H9 (cell line): Measurements from ENCODE around the gene JAG2. TPM values are rescaled to one million over a fixed set of nuclear protein-coding genes. Genes with fewer than 3 reads are reported as not detected.

Experiments
- DNase-seq: peaks from one replicate; pipeline ENCODE4 v3.0.0-alpha.2; 2017
- H2AFZ ChIP-seq: one replicate; pipeline ENCODE4 v1.6.1; 2013; ENCODE audit warnings: mild to moderate bottlenecking, low read length, control low read depth, moderate library complexity
- H2AK5ac ChIP-seq: 2 replicates; pipeline ENCODE4 v1.6.1; 2013; ENCODE audit warnings: low read length, control low read depth, mixed read lengths; ENCODE audit not compliant: insufficient read length
- H2BK120ac ChIP-seq: one replicate; pipeline ENCODE4 v1.6.1; 2013; ENCODE audit warnings: low read depth, mild to moderate bottlenecking, low read length, control low read depth, inconsistent platforms; ENCODE audit not compliant: poor library complexity, severe bottlenecking
- H2BK12ac ChIP-seq: 2 replicates; pipeline ENCODE4 v1.6.1; 2013; ENCODE audit warnings: low read length, control low read depth, mixed read lengths, low read depth; ENCODE audit not compliant: insufficient read length
- H2BK15ac ChIP-seq: 2 replicates; pipeline ENCODE4 v1.6.1; 2013; ENCODE audit warnings: low read depth, low read length, control low read depth
- H2BK20ac ChIP-seq: one replicate; pipeline ENCODE4 v1.6.1; 2013; ENCODE audit warnings: low read depth, mild to moderate bottlenecking, low read length, control low read depth, inconsistent platforms; ENCODE audit not compliant: poor library complexity, severe bottlenecking
- H2BK5ac ChIP-seq: 2 replicates; pipeline ENCODE4 v1.6.1; 2013; ENCODE audit warnings: low read length, control low read depth, mixed read lengths; ENCODE audit not compliant: insufficient read length
- H3K14ac ChIP-seq: 2 replicates; pipeline ENCODE4 v1.6.1; 2013; ENCODE audit warnings: low read length, control low read depth; ENCODE audit not compliant: insufficient read depth
- H3K18ac ChIP-seq: 2 replicates; pipeline ENCODE4 v1.6.1; 2013; ENCODE audit warnings: low read depth, mild to moderate bottlenecking, mixed read lengths, low read length, control low read depth; ENCODE audit not compliant: insufficient read length
- H3K23ac ChIP-seq: 2 replicates; pipeline ENCODE4 v1.6.1; 2013; ENCODE audit warnings: low read length, control low read depth, mixed read lengths, low read depth; ENCODE audit not compliant: insufficient read length
- H3K23me2 ChIP-seq: 2 replicates; pipeline ENCODE4 v1.6.1; 2013; ENCODE audit warnings: low read depth, mild to moderate bottlenecking, mixed read lengths, low read length, control low read depth; ENCODE audit not compliant: insufficient read length, poor library complexity, severe bottlenecking
- H3K27ac ChIP-seq: 2 replicates; pipeline ENCODE4 v1.5.1; 2013; ENCODE audit warnings: low read length, control low read depth, mixed read lengths, low read depth; ENCODE audit not compliant: insufficient read length
- H3K27me3 ChIP-seq: 2 replicates; pipeline ENCODE4 v1.6.1; 2013; ENCODE audit warnings: low read length, control low read depth, inconsistent platforms; ENCODE audit not compliant: insufficient read depth
- H3K4ac ChIP-seq: 2 replicates; pipeline ENCODE4 v1.6.1; 2013; ENCODE audit warnings: low read depth, mild to moderate bottlenecking, control low read depth, inconsistent platforms, low read length, moderate library complexity
- H3K4me1 ChIP-seq: 2 replicates; pipeline ENCODE4 v1.6.1; 2013; ENCODE audit warnings: low read length, control low read depth, inconsistent platforms; ENCODE audit not compliant: insufficient read depth
- H3K4me2 ChIP-seq: 2 replicates; pipeline ENCODE4 v1.6.1; 2013; ENCODE audit warnings: low read length, control low read depth, mixed read lengths; ENCODE audit not compliant: insufficient read length, insufficient read depth
- H3K56ac ChIP-seq: 2 replicates; pipeline ENCODE4 v1.6.1; 2013; ENCODE audit warnings: low read depth, mild to moderate bottlenecking, mixed read lengths, low read length, control low read depth; ENCODE audit not compliant: insufficient read length
- H3K79me1 ChIP-seq: 2 replicates; pipeline ENCODE4 v1.6.1; 2013; ENCODE audit warnings: low read depth, mild to moderate bottlenecking, moderate library complexity, low read length, control low read depth, inconsistent platforms; ENCODE audit not compliant: insufficient read depth, poor library complexity, severe bottlenecking
- H3K79me2 ChIP-seq: 2 replicates; pipeline ENCODE4 v1.6.1; 2013; ENCODE audit warnings: low read length, control low read depth, inconsistent platforms; ENCODE audit not compliant: insufficient read depth
- H3K9ac ChIP-seq: 2 replicates; pipeline ENCODE4 v1.6.1; 2013; ENCODE audit warnings: low read length, control low read depth, mixed read lengths; ENCODE audit not compliant: insufficient read length; ENCODE audit errors: extremely low read depth
- H3K9me3 ChIP-seq: one replicate; pipeline ENCODE4 v1.6.1; 2013; ENCODE audit warnings: low read depth, low read length, inconsistent platforms; ENCODE audit not compliant: control insufficient read depth
- H3T11ph ChIP-seq: one replicate; pipeline ENCODE4 v1.6.1; 2013; ENCODE audit warnings: mild to moderate bottlenecking, low read length, control low read depth, inconsistent platforms
- H4K20me1 ChIP-seq: one replicate; pipeline ENCODE4 v1.6.1; 2013; ENCODE audit not compliant: control insufficient read depth, insufficient read length, insufficient read depth
- H4K5ac ChIP-seq: 2 replicates; pipeline ENCODE4 v1.6.1; 2013; ENCODE audit warnings: low read depth, mild to moderate bottlenecking, mixed read lengths, low read length, control low read depth; ENCODE audit not compliant: insufficient read length
- H4K8ac ChIP-seq: replicated peaks from 2 replicates; pipeline ENCODE4 v1.6.1; 2013; ENCODE audit warnings: low read length, control low read depth, mixed read lengths, low read depth; ENCODE audit not compliant: insufficient read length
- H4K91ac ChIP-seq: 2 replicates; pipeline ENCODE4 v1.6.1; 2013; ENCODE audit warnings: low read depth, mild to moderate bottlenecking, moderate library complexity, mixed read lengths, low read length, control low read depth; ENCODE audit not compliant: insufficient read length
- H3K27ac Mint-ChIP-seq, 3 experiments: 2 replicates in 2 of 3; 3 replicates in 1 of 3; pipeline ENCODE4 v1.8.0; 2020 to 2021; ENCODE audit warnings: mixed read lengths in 3 of 3, mild to moderate bottlenecking in 1 of 3, moderate library complexity in 1 of 3
- H3K27me3 Mint-ChIP-seq: 2 replicates; pipeline ENCODE4 v1.8.0; 2021; ENCODE audit warnings: low read depth, mild to moderate bottlenecking, moderate library complexity, mixed read lengths
- H3K36me3 Mint-ChIP-seq, 3 experiments: 2 replicates in 2 of 3; 3 replicates in 1 of 3; pipeline ENCODE4 v1.8.0; 2020 to 2021; ENCODE audit warnings: low read depth in 3 of 3, mixed read lengths in 3 of 3; ENCODE audit not compliant: insufficient read depth in 1 of 3
- H3K4me1 Mint-ChIP-seq, 2 experiments: 2 replicates each; pipeline ENCODE4 v1.8.0; 2020; ENCODE audit warnings: mixed read lengths in 2 of 2
- H3K4me3 Mint-ChIP-seq, 2 experiments: 2 replicates in 1 of 2; 3 replicates in 1 of 2; pipeline ENCODE4 v1.8.0; 2020 to 2021; ENCODE audit warnings: mild to moderate bottlenecking in 2 of 2, mixed read lengths in 2 of 2, moderate library complexity in 1 of 2
- H3K9me3 Mint-ChIP-seq, 2 experiments: 2 replicates in 1 of 2; 3 replicates in 1 of 2; pipeline ENCODE4 v1.8.0; 2020; ENCODE audit warnings: mild to moderate bottlenecking in 2 of 2, mixed read lengths in 2 of 2, moderate library complexity in 1 of 2
- WGBS: extraction: QIAGEN DNeasy Blood & Tissue Kit; methylation state at CpG from one replicate; pipeline ENCODE4 v1.1.7; 2013; ENCODE audit warnings: missing lambda C conversion rate, low lambda C conversion rate, mixed read lengths; ENCODE audit not compliant: insufficient read length; ENCODE audit errors: extremely low coverage; 5-methylcytosine and 5-hydroxymethylcytosine counted together
- total RNA-seq: library from RNA; stranded (reverse); gene quantifications from 2 replicates; pipeline ENCODE4 v1.2.1, GENCODE V29; 2021
- TF ChIP-seq, protein P1 (sequence below): fragments of 200-600 bp; sonication (generic); conservative IDR thresholded peaks from 3 replicates; pipeline ENCODE4 v1.8.0; 2021; ENCODE audit warnings: antibody characterized with exemption, mild to moderate bottlenecking

JAG2 gene
- total RNA-seq, 1 experiment from 2014 or later: 11.4 TPM

DNA sequence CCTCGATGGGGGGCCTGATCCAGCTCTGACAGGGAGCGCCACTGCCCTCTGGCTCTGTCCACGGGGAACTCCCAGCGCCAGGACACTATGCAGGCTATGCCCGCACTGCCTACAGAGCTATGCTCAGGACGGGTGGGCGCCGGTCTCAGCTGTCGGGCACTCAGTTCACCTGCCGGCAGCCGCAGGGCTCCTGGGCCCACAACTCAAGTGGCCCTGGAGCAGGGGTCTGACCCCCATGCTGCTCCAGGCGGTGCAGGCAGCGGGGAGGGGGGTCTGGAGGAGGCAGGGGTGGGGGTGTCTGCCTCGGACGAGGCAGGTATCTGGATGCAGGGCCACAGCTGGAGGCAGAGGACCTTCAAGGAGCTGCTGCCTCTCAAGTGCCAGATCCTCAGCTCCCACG lies 41.1 kb upstream of the JAG2 start:
- Mint-ChIP-seq H3K36me3 (no peaks in the 10 kb centered on the region; a peak in 2 of 7 replicates), H3K9me3 (no peaks in the 10 kb centered on the region), H3K27ac (no peak overlapping the region), H3K4me3 (no peak overlapping the region), H3K4me1 (no peaks in the 10 kb centered on the region; a peak in 2 of 4 replicates), H3K27me3 (no peaks in the 10 kb centered on the region; the same call in 1 of the 2 replicates)
- no peak overlapping the region for H2BK12ac ChIP-seq
- H3K18ac ChIP-seq: no peak overlapping the region
- H3K4me1 ChIP-seq: no peaks in the 10 kb centered on the region
- H2BK5ac ChIP-seq: no peak overlapping the region
- no peak overlapping the region for H3K27ac ChIP-seq
- H3K4me2 ChIP-seq: no peak overlapping the region
- no peaks in the 10 kb centered on the region for H3K79me1 ChIP-seq
- H3K23me2 ChIP-seq: no peaks in the 10 kb centered on the region
- no peak overlapping the region for H2AFZ ChIP-seq
- no peak overlapping the region for H3K14ac ChIP-seq
- H3K56ac ChIP-seq: no peak overlapping the region
- no peaks in the 10 kb centered on the region for H4K20me1 ChIP-seq
- TF ChIP-seq, protein P1, sequence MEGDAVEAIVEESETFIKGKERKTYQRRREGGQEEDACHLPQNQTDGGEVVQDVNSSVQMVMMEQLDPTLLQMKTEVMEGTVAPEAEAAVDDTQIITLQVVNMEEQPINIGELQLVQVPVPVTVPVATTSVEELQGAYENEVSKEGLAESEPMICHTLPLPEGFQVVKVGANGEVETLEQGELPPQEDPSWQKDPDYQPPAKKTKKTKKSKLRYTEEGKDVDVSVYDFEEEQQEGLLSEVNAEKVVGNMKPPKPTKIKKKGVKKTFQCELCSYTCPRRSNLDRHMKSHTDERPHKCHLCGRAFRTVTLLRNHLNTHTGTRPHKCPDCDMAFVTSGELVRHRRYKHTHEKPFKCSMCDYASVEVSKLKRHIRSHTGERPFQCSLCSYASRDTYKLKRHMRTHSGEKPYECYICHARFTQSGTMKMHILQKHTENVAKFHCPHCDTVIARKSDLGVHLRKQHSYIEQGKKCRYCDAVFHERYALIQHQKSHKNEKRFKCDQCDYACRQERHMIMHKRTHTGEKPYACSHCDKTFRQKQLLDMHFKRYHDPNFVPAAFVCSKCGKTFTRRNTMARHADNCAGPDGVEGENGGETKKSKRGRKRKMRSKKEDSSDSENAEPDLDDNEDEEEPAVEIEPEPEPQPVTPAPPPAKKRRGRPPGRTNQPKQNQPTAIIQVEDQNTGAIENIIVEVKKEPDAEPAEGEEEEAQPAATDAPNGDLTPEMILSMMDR: no peak
- H3K9ac ChIP-seq: no peak overlapping the region
- H3K79me2 ChIP-seq: no peaks in the 10 kb centered on the region
- H2BK120ac ChIP-seq: no peak overlapping the region
- H3K27me3 ChIP-seq: no peaks in the 10 kb centered on the region
- no peak overlapping the region for H3T11ph ChIP-seq
- H4K5ac ChIP-seq: no peak overlapping the region
- no peak overlapping the region for H3K4ac ChIP-seq
- no peak overlapping the region for H4K8ac ChIP-seq
- no peak overlapping the region for H2BK15ac ChIP-seq
- H3K9me3 ChIP-seq: no peaks in the 10 kb centered on the region
- H3K23ac ChIP-seq: no peak overlapping the region
- no CpG with 5 or more reads among the region's 16 CpGs for WGBS
- no peak overlapping the region for H4K91ac ChIP-seq
- H2BK20ac ChIP-seq: no peak overlapping the region
- no peak for DNase-seq
- H2AK5ac ChIP-seq: no peak overlapping the region
